Breast epithelium (tissue), 4 donors: ENCODE results near the gene CAPRIN2. TPM values are rescaled to one million over a fixed set of nuclear protein-coding genes. Genes with fewer than 3 reads are reported as not detected.

Experiments used
- DNase-seq, 2 donors: peaks; one replicate each; pipeline ENCODE4 v3.0.0-alpha.2; 2019; ENCODE audit warnings: low spot score in 2 of 2
- H3K27ac ChIP-seq, 2 donors: fragments of 200-600 bp; sonication (generic) in 1 of 2; one replicate each; pipeline ENCODE4 v1.5.1; 2016 to 2019; ENCODE audit warnings: mild to moderate bottlenecking in 1 of 2
- H3K27me3 ChIP-seq, 2 donors: fragments of 200-600 bp; sonication (generic) in 1 of 2; one replicate each; pipeline versions ENCODE4 v1.5.1 to v1.6.0; 2017 to 2019; ENCODE audit warnings: control low read depth in 1 of 2, mild to moderate bottlenecking in 1 of 2
- H3K36me3 ChIP-seq: fragments of 200-600 bp; one replicate; pipeline ENCODE4 v1.5.1; 2019
- H3K4me1 ChIP-seq, 2 donors: fragments of 200-600 bp; sonication (generic); one replicate each; pipeline ENCODE4 v1.5.1; 2016 to 2019; ENCODE audit warnings: control low read depth in 1 of 2
- H3K4me3 ChIP-seq, 3 donors: fragments of 200-600 bp; sonication (generic); 1 replicate in 2 of 3; 2 replicates in 1 of 3; pipeline ENCODE4 v1.5.1; 2016 to 2019; ENCODE audit warnings: mild to moderate bottlenecking in 3 of 3, moderate library complexity in 2 of 3
- H3K9me3 ChIP-seq, 2 donors: fragments of 200-600 bp; sonication (generic) in 1 of 2; one replicate each; pipeline ENCODE4 v1.5.1; 2016 to 2019; ENCODE audit warnings: control low read depth in 1 of 2
- POLR2A ChIP-seq: fragments of 450-650 bp; IDR thresholded peaks from one replicate; pipeline ENCODE4 v1.6.1; 2016; ENCODE audit warnings: antibody characterized with exemption, mild to moderate bottlenecking, moderate library complexity
- POLR2AphosphoS5 ChIP-seq, 3 donors: sonication (generic); formaldehyde crosslinking; IDR thresholded peaks; one replicate each; pipeline ENCODE4 v1.6.1; 2017; ENCODE audit warnings: antibody characterized with exemption in 3 of 3
- intact Hi-C: fragments of 100-400 bp; cut with DNase I; formaldehyde crosslinking; loops from one replicate; pipeline ENCODE4 v1.15.1; 2023; ENCODE audit warnings: low total_unique reads
- total RNA-seq, 3 donors: library from RNA; depleted of rRNA; stranded (reverse); fragments of >200 nt; gene quantifications; one replicate each; pipeline ENCODE4 v1.1.0, GENCODE V29; 2016
- TF ChIP-seq, protein P1 (sequence below), 3 donors: fragments of 450-650 bp; IDR thresholded peaks; one replicate each; pipeline ENCODE4 v1.5.1; 2016 to 2017; ENCODE audit warnings: antibody characterized with exemption in 3 of 3, mild to moderate bottlenecking in 3 of 3, moderate library complexity in 3 of 3

The CAPRIN2 gene, protein sequence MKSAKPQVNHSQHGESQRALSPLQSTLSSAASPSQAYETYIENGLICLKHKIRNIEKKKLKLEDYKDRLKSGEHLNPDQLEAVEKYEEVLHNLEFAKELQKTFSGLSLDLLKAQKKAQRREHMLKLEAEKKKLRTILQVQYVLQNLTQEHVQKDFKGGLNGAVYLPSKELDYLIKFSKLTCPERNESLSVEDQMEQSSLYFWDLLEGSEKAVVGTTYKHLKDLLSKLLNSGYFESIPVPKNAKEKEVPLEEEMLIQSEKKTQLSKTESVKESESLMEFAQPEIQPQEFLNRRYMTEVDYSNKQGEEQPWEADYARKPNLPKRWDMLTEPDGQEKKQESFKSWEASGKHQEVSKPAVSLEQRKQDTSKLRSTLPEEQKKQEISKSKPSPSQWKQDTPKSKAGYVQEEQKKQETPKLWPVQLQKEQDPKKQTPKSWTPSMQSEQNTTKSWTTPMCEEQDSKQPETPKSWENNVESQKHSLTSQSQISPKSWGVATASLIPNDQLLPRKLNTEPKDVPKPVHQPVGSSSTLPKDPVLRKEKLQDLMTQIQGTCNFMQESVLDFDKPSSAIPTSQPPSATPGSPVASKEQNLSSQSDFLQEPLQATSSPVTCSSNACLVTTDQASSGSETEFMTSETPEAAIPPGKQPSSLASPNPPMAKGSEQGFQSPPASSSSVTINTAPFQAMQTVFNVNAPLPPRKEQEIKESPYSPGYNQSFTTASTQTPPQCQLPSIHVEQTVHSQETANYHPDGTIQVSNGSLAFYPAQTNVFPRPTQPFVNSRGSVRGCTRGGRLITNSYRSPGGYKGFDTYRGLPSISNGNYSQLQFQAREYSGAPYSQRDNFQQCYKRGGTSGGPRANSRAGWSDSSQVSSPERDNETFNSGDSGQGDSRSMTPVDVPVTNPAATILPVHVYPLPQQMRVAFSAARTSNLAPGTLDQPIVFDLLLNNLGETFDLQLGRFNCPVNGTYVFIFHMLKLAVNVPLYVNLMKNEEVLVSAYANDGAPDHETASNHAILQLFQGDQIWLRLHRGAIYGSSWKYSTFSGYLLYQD
- 10 to 100 TPM; 21.8 to 37.9 (median 29.8) TPM for total RNA-seq

DNA sequence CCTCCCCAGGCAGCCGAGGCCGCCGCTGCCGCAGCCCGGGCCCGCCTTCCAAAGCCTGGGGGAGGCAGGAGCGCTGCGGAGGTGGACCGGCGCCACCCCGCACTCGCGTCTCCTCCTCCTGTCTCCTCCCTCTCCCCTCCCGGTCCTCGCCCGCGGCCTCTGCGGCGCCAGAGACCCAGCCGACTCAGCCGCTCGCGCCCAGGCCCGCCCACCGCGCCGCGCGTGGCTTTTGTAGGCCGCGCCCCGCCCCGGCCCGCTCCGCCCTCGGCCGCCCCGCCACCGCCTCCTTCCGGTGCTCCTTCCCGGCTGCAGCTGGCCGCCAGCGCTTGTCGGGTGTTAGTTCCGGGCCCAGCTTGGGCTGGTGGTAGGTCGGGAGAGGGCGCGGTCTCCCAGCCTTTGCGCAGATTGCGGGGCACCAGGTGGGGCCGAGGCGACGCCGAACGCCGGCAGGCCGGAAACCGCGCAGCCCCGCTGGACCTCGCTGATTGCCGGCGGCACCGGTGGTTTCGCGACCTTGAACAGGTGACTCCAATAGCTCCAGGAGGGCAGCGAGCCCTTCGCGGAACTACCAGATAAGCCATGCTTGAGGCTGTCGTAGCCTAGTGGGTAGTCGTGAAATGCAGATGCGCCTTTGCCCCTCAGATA lies at the start of gene CAPRIN2:
TSS of gene CAPRIN2 (minus strand) at position 202 of the 645 bp plus-strand sequence. CDS start 1,431 bp downstream, outside the sequence.
- Histone ChIP-seq H3K27ac (peak within 1 kb of the TSS; percentile 85 to 92), H3K27me3 (no peaks in the 10 kb centered on the region), H3K4me1 (peaks cover 0 to 7% of the 10 kb centered on the region in 2 donors), H3K36me3 (no peaks in the 10 kb centered on the region), H3K4me3 (peak within 1 kb of the TSS; percentile 76 to 90 (median 83)), H3K9me3 (no peaks in the 10 kb centered on the region)
- intact Hi-C loops: no loop called here
- TF ChIP-seq POLR2A: peak; percentile 42
- TF ChIP-seq POLR2AphosphoS5 (IDR thresholded peaks at IDR 0.05): peak in 2 of 3 donors; percentile 42 to 72
- TF ChIP-seq, protein P1, sequence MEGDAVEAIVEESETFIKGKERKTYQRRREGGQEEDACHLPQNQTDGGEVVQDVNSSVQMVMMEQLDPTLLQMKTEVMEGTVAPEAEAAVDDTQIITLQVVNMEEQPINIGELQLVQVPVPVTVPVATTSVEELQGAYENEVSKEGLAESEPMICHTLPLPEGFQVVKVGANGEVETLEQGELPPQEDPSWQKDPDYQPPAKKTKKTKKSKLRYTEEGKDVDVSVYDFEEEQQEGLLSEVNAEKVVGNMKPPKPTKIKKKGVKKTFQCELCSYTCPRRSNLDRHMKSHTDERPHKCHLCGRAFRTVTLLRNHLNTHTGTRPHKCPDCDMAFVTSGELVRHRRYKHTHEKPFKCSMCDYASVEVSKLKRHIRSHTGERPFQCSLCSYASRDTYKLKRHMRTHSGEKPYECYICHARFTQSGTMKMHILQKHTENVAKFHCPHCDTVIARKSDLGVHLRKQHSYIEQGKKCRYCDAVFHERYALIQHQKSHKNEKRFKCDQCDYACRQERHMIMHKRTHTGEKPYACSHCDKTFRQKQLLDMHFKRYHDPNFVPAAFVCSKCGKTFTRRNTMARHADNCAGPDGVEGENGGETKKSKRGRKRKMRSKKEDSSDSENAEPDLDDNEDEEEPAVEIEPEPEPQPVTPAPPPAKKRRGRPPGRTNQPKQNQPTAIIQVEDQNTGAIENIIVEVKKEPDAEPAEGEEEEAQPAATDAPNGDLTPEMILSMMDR (IDR thresholded peaks at IDR 0.05): peak in 2 of 3 donors; percentile 17
- peak; percentile 91 to 92 for DNase-seq

DNA sequence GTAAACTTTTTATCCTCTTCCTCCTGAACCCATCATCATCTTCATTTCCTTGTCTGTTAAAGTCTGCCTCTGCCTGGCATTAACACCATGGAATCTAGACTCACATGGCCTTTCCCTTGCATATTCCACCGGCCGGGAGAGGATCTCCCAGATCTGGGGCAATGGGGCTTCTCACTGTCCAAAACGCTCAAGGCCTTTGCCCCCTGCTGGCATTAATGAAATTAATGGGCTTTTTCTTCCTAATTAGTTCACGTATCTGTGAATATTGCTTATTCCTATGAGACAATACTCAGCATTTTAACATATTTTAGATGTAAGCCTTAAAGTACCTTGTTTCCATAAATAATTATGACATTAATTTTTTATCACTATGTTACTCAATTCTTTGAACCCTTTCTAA lies 42.9 kb upstream of the CAPRIN2 start:
- Histone ChIP-seq H3K4me3 (no peak overlapping the region), H3K36me3 (no peaks in the 10 kb centered on the region), H3K9me3 (no peaks in the 10 kb centered on the region), H3K27ac (no peak overlapping the region), H3K4me1 (peaks cover 0 to 3% of the 10 kb centered on the region in 2 donors), H3K27me3 (peaks cover 0 to 6% of the 10 kb centered on the region in 2 donors)
- DNase-seq: no peak
- intact Hi-C loops: no loop called here
- no peak for TF ChIP-seq POLR2A
- no peak for TF ChIP-seq POLR2AphosphoS5 (IDR thresholded peaks at IDR 0.05)
- TF ChIP-seq, protein P1 (IDR thresholded peaks at IDR 0.05): no peak

DNA sequence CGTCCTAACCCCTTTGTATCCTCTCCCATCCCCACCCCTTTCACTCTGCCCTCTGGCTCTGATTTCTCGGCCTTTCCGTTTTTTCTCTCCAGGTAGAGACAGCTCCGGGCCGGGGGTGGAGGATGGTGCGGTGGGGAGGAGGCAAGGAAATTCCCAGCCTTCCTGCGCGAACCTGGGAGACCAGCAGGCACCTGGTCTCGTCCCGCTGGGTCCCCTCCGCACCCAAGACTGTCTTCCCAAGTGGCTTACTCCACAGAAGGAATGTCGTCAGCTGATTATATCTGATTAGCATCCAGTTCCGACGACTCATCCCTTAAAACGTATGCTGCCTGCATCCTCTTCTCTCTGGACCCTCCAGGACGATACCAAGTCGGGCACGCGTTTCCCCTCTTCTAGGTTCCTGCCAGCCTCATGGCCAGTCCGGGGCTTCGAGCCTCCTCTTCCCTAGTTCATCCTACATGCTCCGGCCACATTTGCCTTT lies 42.2 kb upstream of the CAPRIN2 start:
- H3K27me3 ChIP-seq: peaks cover 0 to 6% of the 10 kb centered on the region in 2 donors
- H3K36me3 ChIP-seq: no peaks in the 10 kb centered on the region
- peaks cover 0 to 3% of the 10 kb centered on the region in 2 donors for H3K4me1 ChIP-seq
- H3K9me3 ChIP-seq: no peaks in the 10 kb centered on the region
- intact Hi-C loops: no loop called here
- no peak overlapping the region for H3K27ac ChIP-seq
- TF ChIP-seq POLR2A (no peak), POLR2AphosphoS5 (IDR thresholded peaks at IDR 0.05) (no peak)
- TF ChIP-seq, protein P1 (IDR thresholded peaks at IDR 0.05): no peak
- peak overlapping the region; percentile 41 to 86 (median 59) for H3K4me3 ChIP-seq
- no peak for DNase-seq

DNA sequence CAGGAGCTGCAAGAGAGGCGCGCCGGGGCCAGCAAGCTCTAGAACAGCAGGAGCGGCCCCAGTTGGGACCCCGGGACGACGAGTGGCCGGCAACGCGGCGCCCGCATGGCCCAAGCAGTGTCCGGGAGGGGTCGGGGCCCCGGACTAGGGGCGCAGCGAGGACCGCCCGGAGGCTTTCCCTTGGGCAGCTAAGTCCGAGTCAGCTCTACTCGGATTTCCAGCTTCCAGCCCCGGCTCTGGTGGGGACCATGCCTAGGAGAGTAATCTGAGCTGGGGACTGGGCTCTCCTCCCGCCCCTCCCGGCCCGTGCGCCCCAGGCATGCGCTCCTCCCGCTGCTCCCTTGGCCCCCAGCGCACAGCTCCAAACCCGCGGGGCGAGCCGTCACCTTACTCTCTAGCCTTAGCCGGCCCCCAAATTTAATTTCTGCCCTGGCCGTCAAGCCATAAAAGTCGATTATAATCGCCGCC lies 41.6 kb upstream of the CAPRIN2 start:
- Histone ChIP-seq H3K4me1 (peaks cover 0 to 3% of the 10 kb centered on the region in 2 donors), H3K9me3 (no peaks in the 10 kb centered on the region), H3K4me3 (peak overlapping the region; percentile 41 to 86 (median 59)), H3K27me3 (peaks cover 0 to 6% of the 10 kb centered on the region in 2 donors), H3K27ac (peak overlapping the region; percentile 52 to 56), H3K36me3 (no peaks in the 10 kb centered on the region)
- intact Hi-C loops: no loop called here
- no peak for DNase-seq
- TF ChIP-seq, protein P1 (IDR thresholded peaks at IDR 0.05): no peak
- no peak for TF ChIP-seq POLR2A
- TF ChIP-seq POLR2AphosphoS5 (IDR thresholded peaks at IDR 0.05): no peak
